Retinal pigment epithelial cell (primary cell): ENCODE data around the gene RBFA.

Experiments used
- DNase-seq: peaks from one replicate; pipeline ENCODE4 v3.0.0-alpha.2; 2010; ENCODE audit warnings: low read depth
- H3K4me3 ChIP-seq: 2 replicates; pipeline ENCODE4 v1.5.1; 2011; ENCODE audit warnings: mild to moderate bottlenecking, low read length, control low read depth, moderate library complexity
- TF ChIP-seq, protein P1 (sequence below): conservative IDR thresholded peaks from 2 replicates; pipeline ENCODE4 v1.5.1; 2011; ENCODE audit warnings: low read depth, low read length, control low read depth, inconsistent platforms

The RBFA gene

DNA sequence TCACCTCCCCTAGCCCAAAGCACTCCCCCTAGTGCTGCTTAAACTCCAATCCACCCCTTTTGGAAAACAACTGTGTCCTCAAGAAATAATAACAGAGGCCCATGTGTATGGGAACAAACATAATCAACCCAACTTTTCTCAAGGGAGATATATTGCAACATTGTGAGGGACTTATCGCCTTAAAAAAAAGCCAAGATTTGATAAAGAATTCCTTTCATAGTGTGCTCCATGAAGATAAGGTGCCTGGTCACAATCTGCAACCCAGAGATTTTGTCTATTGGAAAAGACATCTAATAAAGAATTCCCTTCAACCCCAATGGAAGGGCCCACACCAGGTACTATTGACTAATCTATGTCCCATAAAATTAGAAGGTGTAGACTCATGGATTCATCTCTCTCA is 4.5 kb upstream of the RBFA start:
- TF ChIP-seq, protein P1, sequence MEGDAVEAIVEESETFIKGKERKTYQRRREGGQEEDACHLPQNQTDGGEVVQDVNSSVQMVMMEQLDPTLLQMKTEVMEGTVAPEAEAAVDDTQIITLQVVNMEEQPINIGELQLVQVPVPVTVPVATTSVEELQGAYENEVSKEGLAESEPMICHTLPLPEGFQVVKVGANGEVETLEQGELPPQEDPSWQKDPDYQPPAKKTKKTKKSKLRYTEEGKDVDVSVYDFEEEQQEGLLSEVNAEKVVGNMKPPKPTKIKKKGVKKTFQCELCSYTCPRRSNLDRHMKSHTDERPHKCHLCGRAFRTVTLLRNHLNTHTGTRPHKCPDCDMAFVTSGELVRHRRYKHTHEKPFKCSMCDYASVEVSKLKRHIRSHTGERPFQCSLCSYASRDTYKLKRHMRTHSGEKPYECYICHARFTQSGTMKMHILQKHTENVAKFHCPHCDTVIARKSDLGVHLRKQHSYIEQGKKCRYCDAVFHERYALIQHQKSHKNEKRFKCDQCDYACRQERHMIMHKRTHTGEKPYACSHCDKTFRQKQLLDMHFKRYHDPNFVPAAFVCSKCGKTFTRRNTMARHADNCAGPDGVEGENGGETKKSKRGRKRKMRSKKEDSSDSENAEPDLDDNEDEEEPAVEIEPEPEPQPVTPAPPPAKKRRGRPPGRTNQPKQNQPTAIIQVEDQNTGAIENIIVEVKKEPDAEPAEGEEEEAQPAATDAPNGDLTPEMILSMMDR: no peak

DNA sequence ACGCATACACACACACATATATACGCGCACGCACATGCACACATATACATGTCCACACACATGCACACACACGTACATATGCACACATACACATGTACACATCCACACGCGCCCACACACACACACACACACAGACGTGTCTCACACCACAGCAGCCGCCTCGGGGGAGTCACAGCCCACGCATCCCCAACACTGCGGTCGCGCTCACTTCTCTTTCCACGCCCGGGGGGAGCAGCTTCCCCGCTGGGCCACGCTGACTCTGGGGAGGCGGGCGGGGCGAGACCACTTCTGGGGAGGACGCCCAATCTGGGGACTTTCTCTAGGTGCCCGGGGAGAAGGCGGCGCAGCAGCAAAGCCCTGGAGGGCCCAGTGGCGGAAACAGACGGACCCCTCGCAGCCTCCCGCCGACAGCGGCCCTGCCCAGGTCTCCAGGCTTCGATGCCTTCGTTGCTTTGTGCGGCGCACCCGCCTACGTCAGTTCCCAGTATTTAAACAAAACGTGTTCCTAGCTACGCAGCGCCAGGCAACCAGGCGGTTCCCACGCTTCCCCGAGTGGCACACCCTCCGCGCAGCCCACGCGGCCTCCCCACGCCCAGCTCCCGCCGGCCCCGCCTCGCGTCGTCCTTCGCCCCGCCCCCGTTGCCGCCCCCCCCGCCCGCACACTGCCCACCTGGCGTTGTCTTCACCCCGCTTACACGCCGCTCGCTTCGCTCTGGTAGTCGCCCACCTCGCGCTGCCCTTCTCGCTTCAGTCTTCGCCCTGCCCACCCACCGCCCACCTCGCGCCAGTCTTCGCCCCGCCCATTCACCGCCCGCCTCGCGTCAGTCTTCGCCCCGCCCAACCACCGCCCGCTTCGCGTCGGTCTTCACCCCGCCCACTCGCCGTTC is 810 bp upstream of the RBFA start:
- peak overlapping the region; percentile 70 for H3K4me3 ChIP-seq
- TF ChIP-seq, protein P1: no peak
- peak; percentile 40 for DNase-seq

More for the DNA sequence above, 4.5 kb upstream of the RBFA start:
- H3K4me3 ChIP-seq: no peak overlapping the region
- DNase-seq: no peak

DNA sequence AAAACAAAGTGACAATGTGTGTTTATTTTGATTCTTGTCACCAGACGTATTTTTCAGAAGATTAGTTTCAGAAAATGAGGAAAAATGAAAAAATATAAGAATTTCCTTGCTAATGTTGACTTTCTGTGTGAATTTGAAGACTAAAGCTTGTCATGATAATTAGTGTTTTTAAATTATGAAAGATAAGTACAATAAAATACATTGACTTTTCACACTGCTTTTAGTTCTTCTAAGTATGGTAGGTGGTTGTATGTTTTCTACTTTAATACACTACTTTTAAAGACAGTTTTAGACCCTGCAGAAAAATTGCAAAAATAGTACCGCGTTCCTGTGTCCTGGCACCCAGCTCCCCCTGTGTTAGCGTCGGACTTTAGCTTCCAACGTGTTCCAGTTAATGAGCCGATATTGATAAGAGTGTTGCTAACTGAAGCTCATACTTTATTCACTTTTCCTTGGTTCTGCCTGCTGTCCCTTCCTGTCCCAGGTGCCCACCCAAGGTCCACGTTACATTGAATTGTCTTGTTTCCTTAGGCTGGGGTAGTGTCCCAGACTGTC is 695 bp downstream of the RBFA start:
- TF ChIP-seq, protein P1: no peak
- no peak for DNase-seq
- peak overlapping the region; percentile 78 for H3K4me3 ChIP-seq

DNA sequence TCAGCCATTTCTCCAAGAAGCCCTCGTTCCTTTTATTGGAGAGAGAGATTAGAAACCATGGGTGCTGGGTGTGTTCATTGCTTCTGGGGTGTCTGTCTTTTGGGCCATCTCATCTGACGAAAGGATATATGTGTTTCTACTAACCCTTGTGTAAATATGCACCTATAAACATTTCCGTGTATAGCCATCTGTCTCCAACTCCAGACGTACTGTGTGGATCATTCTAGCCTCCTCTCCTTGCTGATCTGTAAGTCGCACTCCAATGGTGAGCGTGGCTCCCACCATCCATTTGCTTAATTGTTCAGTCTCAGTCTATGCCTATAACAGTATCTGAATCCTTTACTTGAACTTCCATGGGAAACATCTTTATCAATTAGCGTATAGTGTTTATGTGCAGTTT is 1.8 kb downstream of the RBFA start:
- no peak overlapping the region for H3K4me3 ChIP-seq
- TF ChIP-seq, protein P1: no peak
- no peak for DNase-seq

DNA sequence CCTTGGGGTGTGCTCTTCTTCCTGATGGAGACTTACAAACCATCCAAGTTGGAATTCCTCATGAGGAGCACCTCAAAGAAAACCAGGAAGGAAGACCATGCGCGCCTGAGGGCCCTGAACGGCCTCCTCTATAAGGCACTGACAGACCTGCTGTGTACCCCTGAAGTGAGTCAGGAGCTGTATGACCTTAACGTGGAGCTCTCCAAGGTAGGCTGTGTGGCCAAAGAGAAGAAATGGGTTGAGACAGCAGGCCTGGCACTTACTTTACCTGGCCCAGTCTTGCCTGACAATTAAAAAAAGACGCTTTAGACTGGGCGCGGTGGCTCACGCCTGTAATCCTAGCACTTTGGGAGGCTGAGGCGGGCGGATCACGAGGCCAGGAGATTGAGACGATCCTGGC is 3.1 kb downstream of the RBFA start:
- DNase-seq: no peak
- TF ChIP-seq, protein P1: no peak
- no peak overlapping the region for H3K4me3 ChIP-seq

DNA sequence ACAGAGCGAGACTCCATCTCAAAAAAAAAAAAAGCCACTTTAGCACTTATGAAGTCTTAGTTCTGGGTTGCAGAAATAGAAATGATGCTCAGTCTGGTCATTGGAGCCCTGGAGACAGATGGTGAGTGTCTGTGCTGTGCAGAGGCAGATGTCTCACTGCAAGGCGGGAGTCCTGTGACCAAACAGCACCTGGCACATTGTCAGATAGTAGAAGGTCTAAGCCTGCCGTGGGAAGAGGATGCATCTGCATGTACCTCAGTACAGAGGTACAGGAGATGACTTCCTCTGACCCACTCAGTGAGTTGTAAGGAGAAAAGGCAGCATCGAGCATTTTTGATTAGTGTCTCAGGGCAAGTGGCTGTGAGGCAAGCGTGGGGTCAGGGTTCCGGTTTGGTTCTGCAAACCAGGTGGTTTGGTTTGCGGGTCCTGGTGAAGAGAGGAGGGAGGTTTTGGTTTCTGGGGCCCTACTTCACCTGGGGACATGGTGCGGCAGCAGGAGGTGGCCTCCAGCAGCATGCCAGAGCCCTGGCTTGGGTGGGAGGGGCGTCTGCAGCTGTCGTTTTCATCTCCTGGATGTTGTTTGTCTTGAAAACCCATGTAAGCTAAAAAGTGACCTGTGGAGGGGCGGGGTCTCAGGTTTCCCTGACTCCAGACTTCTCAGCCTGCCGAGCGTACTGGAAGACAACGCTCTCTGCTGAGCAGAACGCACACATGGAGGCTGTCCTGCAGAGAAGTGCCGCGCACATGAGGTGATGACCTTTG is 3.8 kb downstream of the RBFA start:
- no peak overlapping the region for H3K4me3 ChIP-seq
- DNase-seq: no peak
- TF ChIP-seq, protein P1: no peak
